Ovary (tissue), 9 donors: ENCODE data around the gene C12orf57. TPM values are rescaled to one million over a fixed set of nuclear protein-coding genes. Genes with fewer than 3 reads are reported as not detected.

Experiments used
- DNase-seq, 5 donors: peaks; one replicate each; pipeline ENCODE4 v3.0.0-alpha.2; 2019 to 2020
- H3K27ac ChIP-seq, 2 donors: fragments of 200-600 bp; one replicate each; pipeline versions ENCODE4 v1.5.1 to v1.8.0; 2019 to 2022
- H3K27me3 ChIP-seq: fragments of 200-600 bp; one replicate; pipeline ENCODE4 v1.8.0; 2022
- H3K36me3 ChIP-seq: fragments of 200-600 bp; sonication (generic); one replicate; pipeline ENCODE4 v1.5.1; 2019
- H3K4me1 ChIP-seq: one replicate; pipeline ENCODE4 v1.8.1; 2013; ENCODE audit warnings: mild to moderate bottlenecking, moderate library complexity; ENCODE audit not compliant: insufficient read depth
- H3K4me3 ChIP-seq: fragments of 200-600 bp; sonication (generic); one replicate; pipeline ENCODE4 v1.5.1; 2017
- H3K9me3 ChIP-seq, 2 donors: fragments of 200-600 bp in 1 of 2; sonication (generic) in 1 of 2; one replicate each; pipeline versions ENCODE4 v1.5.1 to v1.8.1; 2013 to 2019; ENCODE audit warnings: mild to moderate bottlenecking in 1 of 2, moderate library complexity in 1 of 2
- CTCF ChIP-seq, 3 donors: fragments of 450-650 bp in 2 of 3; fragments of 200-600 bp in 1 of 3; IDR thresholded peaks; one replicate each; pipeline versions ENCODE4 v1.5.1 to v1.8.0; 2016 to 2022; ENCODE audit warnings: antibody characterized with exemption in 3 of 3, mild to moderate bottlenecking in 1 of 3
- EP300 ChIP-seq: sonication (generic); formaldehyde crosslinking; IDR thresholded peaks from one replicate; pipeline ENCODE4 v1.6.1; 2017; ENCODE audit warnings: antibody characterized with exemption
- POLR2A ChIP-seq: fragments of 450-650 bp; IDR thresholded peaks from one replicate; pipeline ENCODE4 v1.6.1; 2017; ENCODE audit warnings: antibody characterized with exemption, mild to moderate bottlenecking, moderate library complexity
- WGBS, 3 donors: extraction: QIAGEN DNeasy Blood & Tissue Kit in 1 of 3; methylation state at CpG; one replicate each; pipeline versions ENCODE4 v1.1.5 to v1.1.7; 2013 to 2017; 5-methylcytosine and 5-hydroxymethylcytosine counted together
- intact Hi-C, 4 donors: fragments of 100-400 bp; cut with DNase I; formaldehyde crosslinking; loops; one replicate each; pipeline versions ENCODE4 v1.11.0 to v1.15.1; 2022 to 2023
- polyA plus RNA-seq, 2 donors: library from polyadenylated mRNA; stranded (reverse); fragments of 200-250 nt in 1 of 2; fragments of 350-450 nt in 1 of 2; fragmentation: Illumina TruSeq in 1 of 2; extraction: RNeasy Lipid Tissue Mini Kit (QIAGEN cat#74804) in 1 of 2; gene quantifications; one replicate each; pipeline ENCODE4 v1.2.3, GENCODE V29; 2013 to 2014
- total RNA-seq, 7 donors: library from RNA; depleted of rRNA in 2 of 7; stranded (reverse); fragments of >200 nt in 2 of 7; fragmentation: NEBNext Ultra II Directional in 3 of 7; extraction: Animal tissue kit (Norgen Biotek cat#: 25700) in 3 of 7; gene quantifications; one replicate each; pipeline versions ENCODE4 v1.1.0 to v1.2.4, GENCODE V29; 2016 to 2023
- donor health status: DM: no; HTN: no; CAD: no; lungs with moderate emphysema.
- donor health status: DM: no; HTN: no; CAD: no.
- donor health status: Bipolar disorder and iron deficiency.
- donor health status: DM: yes; HTN: yes; CAD: no.
- donor health status: DM: no; HTN: no; CAD: no.
- donor health status: DM: yes; HTN: yes; CAD: no.

C12orf57 gene
- total and polyA plus RNA-seq, 9 donors = 40.3 to 1,838 (median 633) TPM

GRCh38 chr12:6979021-6979420 is 35.2 kb downstream of the C12orf57 start:
- no peaks in the 10 kb centered on the region for H3K27me3 ChIP-seq
- no peaks in the 10 kb centered on the region for H3K4me1 ChIP-seq
- no peak overlapping the region for H3K27ac ChIP-seq
- no peak for DNase-seq
- TF ChIP-seq EP300 (no peak), POLR2A (no peak), CTCF (IDR thresholded peaks at IDR 0.05) (no peak)
- H3K9me3 ChIP-seq = no peaks in the 10 kb centered on the region
- H3K36me3 ChIP-seq = no peaks in the 10 kb centered on the region
- H3K4me3 ChIP-seq = no peak overlapping the region
- 71 to 88% (median 75%) methylated on average over 6 of the region's 6 CpGs for WGBS, 3 donors
- intact Hi-C loops = no loop called here

DNA sequence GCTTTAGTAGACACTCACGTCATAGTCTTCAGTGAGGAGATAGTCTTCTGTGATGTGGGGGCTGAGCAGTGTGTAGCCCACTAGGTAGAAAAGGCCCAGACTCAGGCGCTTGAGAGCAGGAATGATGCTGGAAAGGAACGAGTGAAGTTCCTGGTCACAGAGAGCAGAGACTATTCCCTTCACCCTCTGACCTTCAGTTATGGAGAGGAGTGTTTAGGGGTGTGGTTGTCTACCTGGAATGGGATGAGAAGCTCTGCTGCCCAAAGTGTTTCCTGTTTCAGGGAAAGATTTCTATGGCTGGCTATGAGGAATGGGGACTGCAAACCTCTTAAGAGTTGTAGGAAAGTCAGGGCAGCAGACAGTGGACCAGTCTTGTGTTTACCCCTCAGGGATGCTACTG is 35.6 kb downstream of the C12orf57 start:
- no peaks in the 10 kb centered on the region for H3K27me3 ChIP-seq
- no peak for TF ChIP-seq CTCF (IDR thresholded peaks at IDR 0.05)
- TF ChIP-seq POLR2A = no peak
- no peak for TF ChIP-seq EP300
- H3K9me3 ChIP-seq = no peaks in the 10 kb centered on the region
- no peak overlapping the region for H3K27ac ChIP-seq
- no peak for DNase-seq
- H3K4me3 ChIP-seq = no peak overlapping the region
- no peaks in the 10 kb centered on the region for H3K36me3 ChIP-seq
- intact Hi-C loops = no loop called here
- WGBS, 3 donors = 72 to 79% (median 73%) methylated on average over 3 of the region's 3 CpGs
- no peaks in the 10 kb centered on the region for H3K4me1 ChIP-seq

GRCh38 chr12:6980075-6980474 is 36.3 kb downstream of the C12orf57 start:
- no peak for TF ChIP-seq POLR2A
- no peak for TF ChIP-seq EP300
- TF ChIP-seq CTCF (IDR thresholded peaks at IDR 0.05) = no peak
- H3K36me3 ChIP-seq = no peaks in the 10 kb centered on the region
- DNase-seq = no peak
- intact Hi-C loops = no loop called here
- no peaks in the 10 kb centered on the region for H3K27me3 ChIP-seq
- H3K27ac ChIP-seq = no peak overlapping the region
- WGBS, 3 donors = 89 to 90% (median 89%) methylated on average over 4 of the region's 4 CpGs
- no peaks in the 10 kb centered on the region for H3K4me1 ChIP-seq
- no peaks in the 10 kb centered on the region for H3K9me3 ChIP-seq
- H3K4me3 ChIP-seq = no peak overlapping the region

- TF ChIP-seq EP300 (no peak), POLR2A (no peak), CTCF (IDR thresholded peaks at IDR 0.05) (no peak)
- Histone ChIP-seq H3K9me3 (no peaks in the 10 kb centered on the region), H3K27ac (no peak overlapping the region), H3K4me3 (no peak overlapping the region), H3K27me3 (no peaks in the 10 kb centered on the region), H3K36me3 (no peaks in the 10 kb centered on the region), H3K4me1 (no peaks in the 10 kb centered on the region)
- intact Hi-C loops = no loop called here
- DNase-seq = no peak
Measured at GRCh38 chr12:6980740-6981139, 36.9 kb downstream of the C12orf57 start.
